ENCODE data around the gene UNC5C.
"Not testable (repeated sequence)": the region's sequence is repeated elsewhere in the genome, so short reads cannot be mapped to it uniquely, and the experiment has no call there.

The UNC5C gene

DNA sequence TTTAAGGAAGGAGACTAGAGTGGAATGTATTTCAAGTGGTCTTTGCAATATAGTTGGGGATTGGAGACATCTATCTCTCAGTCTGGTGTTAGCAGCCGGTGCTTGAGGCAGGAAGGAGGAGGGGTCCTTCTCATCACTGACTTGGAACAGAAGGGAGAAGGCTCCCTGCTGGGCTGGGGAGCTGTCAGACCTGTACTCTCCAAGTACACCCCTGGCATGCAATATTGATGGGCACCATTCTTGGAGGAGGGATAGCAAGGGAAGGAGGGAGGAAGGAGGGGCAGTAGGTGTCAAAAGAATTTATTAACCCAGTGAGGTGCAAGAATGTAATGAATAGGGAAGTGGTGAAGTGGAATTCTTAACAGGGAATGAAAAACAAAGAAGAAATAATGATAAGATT lies 338.8 kb downstream of the UNC5C start:
- no peak for DNase-seq

- no peak for DNase-seq
These were observed 343.9 kb downstream of the UNC5C start for GRCh38 chr4:95204873-95205272.

DNA sequence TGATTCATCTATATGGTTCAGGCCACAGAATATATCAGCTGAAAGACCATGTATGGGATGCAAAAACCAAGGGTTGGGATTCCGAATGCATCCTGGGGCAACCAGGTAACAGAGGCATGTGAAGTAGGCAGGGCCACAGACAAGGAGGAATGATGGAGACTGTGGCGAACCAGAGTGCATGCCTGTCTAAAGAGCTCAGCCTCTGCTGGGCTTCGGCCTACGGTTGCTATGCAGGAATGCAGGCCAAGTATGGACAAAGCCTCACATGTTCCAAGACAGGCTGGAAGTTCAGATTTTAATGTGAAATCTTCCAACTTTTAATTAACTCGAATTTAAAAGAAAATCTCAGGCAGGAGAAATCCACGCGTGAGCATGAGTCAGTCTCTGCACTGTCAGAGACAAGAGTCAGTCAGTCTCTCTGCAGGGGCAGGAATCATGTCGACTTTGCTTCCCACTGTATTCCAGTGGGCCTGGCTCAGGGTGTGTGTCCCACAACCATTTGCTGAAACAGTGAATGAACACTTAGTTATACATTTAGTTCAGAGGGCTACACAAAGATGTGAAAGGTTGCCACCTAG lies 344.4 kb downstream of the UNC5C start:
- no peak for DNase-seq

- no peak for DNase-seq
These were observed 349.8 kb downstream of the UNC5C start for GRCh38 chr4:95198961-95199360.

- no peak for DNase-seq
These were observed 351.4 kb downstream of the UNC5C start for GRCh38 chr4:95197353-95197752.

DNA sequence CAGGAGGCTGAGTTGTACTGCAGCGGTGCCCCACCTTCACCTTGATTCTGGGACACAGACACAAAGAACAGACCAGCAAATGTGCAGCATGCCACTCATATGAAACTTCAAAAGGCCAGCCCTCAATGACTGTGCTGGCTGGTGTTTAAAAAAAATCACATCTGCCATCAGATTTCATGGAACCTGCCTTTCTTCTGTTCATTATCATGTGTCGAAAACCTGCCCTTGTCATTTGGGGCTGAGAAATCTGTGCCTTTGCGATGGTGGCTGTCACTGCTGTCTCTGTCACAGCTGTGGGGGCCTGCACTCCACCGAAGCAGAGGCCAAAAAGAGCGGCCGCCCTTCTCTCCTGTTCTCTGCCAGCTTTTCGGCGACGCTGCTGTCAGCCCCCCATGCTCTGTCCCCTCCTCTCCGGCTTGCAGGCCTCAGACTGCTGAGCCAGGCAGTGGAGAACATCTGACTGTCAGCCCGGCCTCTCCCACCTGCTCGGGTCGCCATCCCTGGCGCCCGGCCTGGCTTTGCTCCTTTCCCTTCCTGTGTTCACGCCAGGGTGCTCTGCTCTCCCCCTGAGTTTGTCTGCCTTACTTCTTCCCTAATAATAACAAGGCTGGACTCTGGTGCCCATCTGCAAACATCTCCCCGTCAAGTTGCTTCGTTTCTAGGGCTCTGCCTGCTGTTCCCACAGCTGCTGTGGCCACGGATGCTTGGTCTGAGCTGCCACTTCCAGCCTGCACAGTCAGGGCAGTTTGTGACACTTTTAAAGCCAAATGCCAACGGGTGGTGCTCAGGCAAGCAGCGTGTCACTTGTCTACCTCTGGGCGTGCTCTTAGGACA lies 355.2 kb downstream of the UNC5C start:
- DNase-seq = no peak

- DNase-seq = no peak
These were observed 357.2 kb downstream of the UNC5C start for GRCh38 chr4:95191537-95191936.

DNA sequence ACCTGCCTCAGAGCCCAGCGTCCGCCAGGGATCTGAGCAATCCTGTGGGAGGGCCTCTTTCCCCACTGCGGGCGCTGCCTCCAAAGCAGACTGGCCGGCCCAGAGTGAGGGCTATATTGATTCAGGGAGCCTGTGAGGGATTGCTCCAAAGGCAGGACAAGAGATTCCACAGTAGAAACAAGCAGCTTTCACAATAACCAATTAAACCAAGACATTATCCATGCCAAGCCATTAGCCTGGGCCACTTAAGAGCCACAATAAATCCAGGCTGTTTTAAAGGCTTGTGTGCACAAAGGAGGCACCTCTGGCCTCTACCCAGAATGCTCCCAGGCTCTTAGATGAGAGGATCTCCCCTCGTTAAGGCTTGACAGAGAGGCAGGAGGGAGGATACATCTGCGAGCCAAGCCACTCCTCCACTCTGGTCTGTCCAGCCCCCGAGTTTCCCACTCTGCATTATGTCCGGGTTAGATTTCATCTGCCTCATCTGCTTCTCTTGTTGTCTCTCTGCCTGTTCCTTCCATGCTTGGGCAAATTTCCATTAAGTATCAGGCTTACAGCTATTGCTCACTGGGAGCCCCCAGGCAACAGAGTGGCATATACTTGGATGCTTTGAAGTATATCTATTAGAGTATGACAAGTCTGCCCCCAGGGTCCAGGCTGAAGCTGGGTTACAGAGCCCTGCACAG lies 357.9 kb downstream of the UNC5C start:
- DNase-seq = no peak

- no peak for DNase-seq
These were observed 359.9 kb downstream of the UNC5C start for GRCh38 chr4:95188701-95189370.

- DNase-seq = no peak
These were observed 362.1 kb downstream of the UNC5C start for GRCh38 chr4:95186666-95187065.

- DNase-seq = no peak
These were observed 364.9 kb downstream of the UNC5C start for GRCh38 chr4:95183656-95184408.

DNA sequence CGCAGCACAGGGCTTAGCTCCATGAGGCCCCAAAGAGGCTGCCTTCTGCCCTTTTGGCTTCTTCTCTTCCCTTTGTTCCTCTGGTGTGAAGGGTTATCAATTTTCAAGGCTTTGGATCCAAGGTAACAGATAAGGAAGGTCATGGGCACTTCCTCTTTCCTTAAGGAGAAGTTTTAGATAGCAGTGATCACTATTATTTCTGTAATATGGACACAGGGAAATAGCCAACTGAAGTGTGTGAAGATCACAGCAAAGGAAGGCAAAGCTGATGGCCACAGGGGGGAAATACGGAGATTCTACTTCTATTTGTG lies 366.8 kb downstream of the UNC5C start:
- DNase-seq = no peak

- DNase-seq = no peak
These were observed 367.4 kb downstream of the UNC5C start for GRCh38 chr4:95181243-95181995.

- no peak for DNase-seq
These were observed 368.1 kb downstream of the UNC5C start for GRCh38 chr4:95180531-95181242.

GRCh38 chr4:95178938-95179337 lies 369.8 kb downstream of the UNC5C start:
- DNase-seq = no peak

DNA sequence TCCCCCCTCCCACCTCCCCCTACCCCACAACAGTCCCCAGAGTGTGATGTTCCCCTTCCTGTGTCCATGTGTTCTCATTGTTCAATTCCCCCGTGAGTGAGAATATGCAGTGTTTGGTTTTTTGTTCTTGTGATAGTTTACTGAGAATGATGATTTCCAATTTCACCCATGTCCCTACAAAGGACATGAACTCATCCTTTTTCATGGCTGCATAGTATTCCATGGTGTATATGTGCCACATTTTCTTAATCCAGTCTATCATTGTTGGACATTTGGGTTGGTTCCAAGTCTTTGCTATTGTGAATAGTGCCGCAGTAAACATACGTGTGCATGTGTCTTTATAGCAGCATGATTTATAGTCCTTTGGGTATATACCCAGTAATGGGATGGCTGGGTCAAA lies 377.4 kb downstream of the UNC5C start:
- DNase-seq = not testable (repeated sequence)

- DNase-seq = no peak
These were observed 378.6 kb downstream of the UNC5C start for GRCh38 chr4:95170176-95170575.

GRCh38 chr4:95167805-95168204 lies 381.0 kb downstream of the UNC5C start:
- no peak for DNase-seq

DNA sequence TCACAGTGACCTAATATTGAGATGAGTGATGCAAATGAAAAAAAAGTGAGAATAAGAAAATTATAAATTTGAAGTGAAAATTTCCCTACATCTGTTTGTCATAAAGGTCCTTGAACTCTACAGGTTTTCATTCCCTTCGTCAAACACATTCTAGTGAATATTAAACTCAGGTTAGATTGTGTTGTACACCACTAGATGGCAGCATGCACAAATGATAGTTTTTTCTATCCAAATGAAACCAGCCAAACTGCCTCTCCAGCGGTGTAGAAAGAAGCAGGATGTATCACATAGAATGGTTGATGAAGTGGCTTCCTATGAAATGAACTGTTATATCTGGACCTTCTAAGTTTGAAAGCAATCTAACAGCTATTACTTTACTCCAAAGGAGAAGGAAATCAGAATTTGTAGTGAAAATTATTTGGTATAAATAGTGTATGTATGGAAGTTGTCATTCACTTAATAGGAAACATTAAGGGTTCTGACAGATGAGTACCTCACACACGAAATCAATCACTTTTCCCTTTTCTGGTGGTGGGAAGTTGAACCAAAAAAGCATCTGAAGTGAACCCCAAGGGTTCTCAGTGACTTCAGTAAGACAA lies 382.7 kb downstream of the UNC5C start:
- DNase-seq = peak; percentile 38

GRCh38 chr4:95162867-95163266 lies 385.9 kb downstream of the UNC5C start:
- DNase-seq = no peak
